Activated T-helper 9 cell treated with anti-CD3 and anti-CD28 coated beads, Interleukin-2, amount 50 U/mL, for 16 hours (primary cell): Measurements from ENCODE around the gene ZNF502.

Experiments
- DNase-seq: peaks from one replicate; pipeline ENCODE4 v3.0.0-alpha.2; 2020; ENCODE audit warnings: low read depth

The ZNF502 gene

DNA sequence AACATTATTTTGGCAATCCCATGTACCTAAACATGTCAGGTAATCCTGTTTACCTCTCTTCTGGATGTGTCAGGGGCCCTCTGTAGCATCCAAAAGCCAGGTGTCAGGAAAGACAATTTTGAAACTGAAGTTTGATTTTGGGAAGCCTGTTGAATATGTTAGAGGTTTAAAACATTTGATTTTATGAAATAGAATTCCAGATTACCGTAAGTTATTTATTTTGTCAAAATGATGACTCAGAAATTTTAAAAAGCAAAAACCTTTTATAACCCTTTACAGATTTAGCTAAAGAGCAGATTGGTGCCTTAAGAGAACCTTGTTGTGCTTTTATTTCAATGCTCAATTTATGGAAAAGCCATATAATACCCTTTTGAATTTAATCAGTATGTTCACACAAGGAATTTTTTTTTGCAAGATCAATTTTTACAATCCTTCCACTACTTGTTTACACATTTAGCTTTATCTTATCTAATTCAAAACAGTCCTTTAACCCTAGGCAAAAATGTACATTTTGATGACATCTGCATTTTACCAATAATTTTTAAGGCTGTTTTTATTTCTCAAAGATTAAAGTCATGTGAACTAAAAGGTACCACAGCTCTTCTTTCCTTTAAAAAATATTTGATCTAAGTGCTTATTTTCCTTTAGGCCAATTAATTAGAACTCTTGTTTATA lies 59.1 kb downstream of the ZNF502 start:
- no peak for DNase-seq

DNA sequence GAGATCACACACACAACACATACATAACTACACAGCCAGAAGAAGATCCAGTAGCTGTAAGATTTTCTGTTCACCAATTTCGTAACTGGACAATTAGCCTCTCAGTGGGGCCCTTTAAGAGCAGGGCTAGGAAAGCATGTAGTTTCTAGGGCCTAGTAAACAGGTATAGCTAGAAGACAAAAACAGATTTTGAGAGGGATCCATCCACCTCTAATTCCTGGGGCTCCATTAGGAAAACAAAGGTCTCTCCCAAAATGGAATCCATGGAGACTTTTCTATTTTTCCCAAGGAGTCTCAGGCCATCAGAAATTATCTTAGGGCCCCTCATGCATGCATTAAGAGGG lies 59.6 kb downstream of the ZNF502 start:
- DNase-seq, result no peak
